C4-2B (cell line): ENCODE measurements around the gene LHX2.

ENCODE experiments used
- CTCF ChIP-seq: fragments of 450-650 bp; conservative IDR thresholded peaks from 2 replicates; pipeline ENCODE4 v1.5.1; 2017; ENCODE audit warnings: mild to moderate bottlenecking
- ZFX ChIP-seq: fragments of 450-650 bp; IDR thresholded peaks from 2 replicates; pipeline ENCODE4 v1.6.1; 2017

DNA sequence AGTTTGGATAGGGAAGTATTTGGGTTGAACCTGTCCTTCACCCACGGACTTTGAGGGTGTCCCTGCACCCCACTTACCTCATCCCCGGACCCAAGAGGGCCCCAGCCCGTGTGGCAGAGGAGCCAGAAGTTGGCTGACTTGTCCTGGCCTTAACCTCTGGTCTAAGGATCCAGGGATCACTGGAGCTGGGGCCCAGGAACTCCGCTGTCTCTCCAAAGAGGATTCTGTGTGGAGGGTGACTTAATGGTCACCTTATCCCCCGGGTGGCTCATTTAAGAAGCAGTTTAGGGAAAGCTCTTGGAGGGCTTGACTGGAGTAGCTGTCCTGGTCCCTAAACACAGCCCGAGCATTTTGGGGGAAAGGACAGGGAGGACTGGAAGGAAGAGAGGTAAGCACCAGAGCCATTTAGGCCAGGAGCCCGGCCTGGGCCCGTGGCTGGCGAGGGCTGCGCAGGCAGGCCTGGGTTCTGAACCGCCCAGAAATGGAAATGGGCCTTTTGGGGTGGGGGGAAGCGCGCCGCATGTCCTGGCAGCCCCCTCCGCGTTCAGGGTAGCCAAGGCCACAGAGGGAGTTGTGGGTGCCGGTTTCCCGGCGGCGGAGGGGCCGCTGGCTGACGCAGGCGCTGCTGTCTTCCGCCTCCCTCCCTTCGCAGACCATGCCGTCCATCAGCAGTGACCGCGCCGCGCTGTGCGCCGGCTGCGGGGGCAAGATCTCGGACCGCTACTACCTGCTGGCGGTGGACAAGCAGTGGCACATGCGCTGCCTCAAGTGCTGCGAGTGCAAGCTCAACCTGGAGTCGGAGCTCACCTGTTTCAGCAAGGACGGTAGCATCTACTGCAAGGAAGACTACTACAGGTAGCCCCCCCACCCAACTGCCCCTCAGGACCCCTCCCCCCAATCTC, 2.0 kb downstream of the LHX2 start:
- no peak for TF ChIP-seq CTCF
- TF ChIP-seq ZFX = no peak
